SJSA1 (cell line): ENCODE results near the gene RERE. TPM values are rescaled to one million over a fixed set of nuclear protein-coding genes. Genes with fewer than 3 reads are reported as not detected.

Experiments used
- DNase-seq, 2 experiments: peaks; one replicate each; pipeline ENCODE4 v3.0.0-alpha.2; 2015 to 2020; ENCODE audit warnings: low spot score in 2 of 2, low read depth in 1 of 2
- H3K27ac ChIP-seq: fragments of 250-450 bp; sonication (Bioruptor Pico); 2 replicates; pipeline ENCODE4 v1.5.1; 2020; ENCODE audit warnings: mild to moderate bottlenecking, moderate library complexity
- H3K27me3 ChIP-seq: fragments of 250-450 bp; sonication (Bioruptor Pico); replicated peaks from 2 replicates; pipeline ENCODE4 v1.5.1; 2020; ENCODE audit warnings: mild to moderate bottlenecking, moderate library complexity
- H3K36me3 ChIP-seq: fragments of 250-450 bp; sonication (Bioruptor Pico); 2 replicates; pipeline ENCODE4 v1.5.1; 2020; ENCODE audit warnings: mild to moderate bottlenecking
- H3K4me1 ChIP-seq: fragments of 250-450 bp; sonication (Bioruptor Pico); replicated peaks from 2 replicates; pipeline ENCODE4 v1.6.1; 2021; ENCODE audit warnings: mild to moderate bottlenecking
- H3K4me3 ChIP-seq: fragments of 250-450 bp; sonication (Bioruptor Pico); 2 replicates; pipeline ENCODE4 v1.5.1; 2020; ENCODE audit warnings: mild to moderate bottlenecking
- H3K9me3 ChIP-seq: fragments of 250-450 bp; sonication (Bioruptor Pico); replicated peaks from 2 replicates; pipeline ENCODE4 v1.5.1; 2020; ENCODE audit warnings: mild to moderate bottlenecking
- total RNA-seq: library from RNA; depleted of rRNA; stranded (reverse); fragments of >200 nt; shearing (Covaris generic); gene quantifications from 2 replicates; pipeline ENCODE4 v1.2.3, GENCODE V29; 2014

Gene RERE
- total RNA-seq, 1 experiment from 2014 or later = 15.7 TPM

DNA sequence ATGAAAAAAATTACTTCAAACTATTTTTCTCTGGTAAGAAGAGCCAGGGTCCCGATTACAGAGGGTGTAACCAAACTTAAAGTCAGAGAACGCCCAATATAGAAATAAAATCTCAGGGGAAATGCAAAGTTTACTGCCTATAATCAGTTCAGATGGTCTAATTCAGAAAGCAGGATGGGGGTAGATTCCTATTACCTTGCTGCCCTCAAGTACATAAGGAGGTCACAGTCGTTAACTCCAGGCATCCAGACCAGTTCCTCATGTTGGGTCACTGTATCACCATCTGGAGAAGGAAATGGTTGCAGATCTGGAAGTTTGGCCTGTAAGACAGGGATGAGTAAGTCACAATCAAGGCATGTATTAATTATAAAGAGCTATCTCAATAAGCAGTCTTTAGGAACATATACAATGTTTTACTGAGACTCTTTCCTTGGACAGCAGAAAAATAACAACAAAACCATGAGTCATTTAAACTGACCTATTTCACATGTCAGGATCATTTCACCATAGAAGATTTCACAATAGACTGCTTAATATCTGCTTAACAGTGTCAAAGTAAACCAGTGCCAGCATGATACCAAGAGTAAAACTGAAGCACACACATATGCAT is 320.1 kb downstream of the RERE start:
- DNase-seq = no peak
- Histone ChIP-seq H3K27me3 (no peaks in the 10 kb centered on the region), H3K9me3 (no peaks in the 10 kb centered on the region), H3K27ac (no peak overlapping the region), H3K4me3 (no peak overlapping the region), H3K36me3 (peaks cover 20% of the 10 kb centered on the region), H3K4me1 (peaks cover 30% of the 10 kb centered on the region)

- DNase-seq = no peak
- no peak overlapping the region for H3K27ac ChIP-seq
- H3K9me3 ChIP-seq = no peaks in the 10 kb centered on the region
- H3K27me3 ChIP-seq = no peaks in the 10 kb centered on the region
- no peak overlapping the region for H3K4me3 ChIP-seq
- peaks cover 30% of the 10 kb centered on the region for H3K4me1 ChIP-seq
- H3K36me3 ChIP-seq = peaks cover 20% of the 10 kb centered on the region
These were observed 321.0 kb downstream of the RERE start for GRCh38 chr1:8496473-8496872.

GRCh38 chr1:8495928-8496401 is 321.5 kb downstream of the RERE start:
- DNase-seq = no peak
- peaks cover 20% of the 10 kb centered on the region for H3K36me3 ChIP-seq

GRCh38 chr1:8494681-8495080 is 322.8 kb downstream of the RERE start:
- no peaks in the 10 kb centered on the region for H3K9me3 ChIP-seq
- H3K4me3 ChIP-seq = no peak overlapping the region
- peaks cover 30% of the 10 kb centered on the region for H3K4me1 ChIP-seq
- peaks cover 20% of the 10 kb centered on the region for H3K36me3 ChIP-seq
- H3K27ac ChIP-seq = no peak overlapping the region; the same call in 1 of the 2 replicates
- H3K27me3 ChIP-seq = no peaks in the 10 kb centered on the region
- DNase-seq = no peak

More at GRCh38 chr1:8495928-8496401, 321.5 kb downstream of the RERE start:
- H3K27me3 ChIP-seq = no peaks in the 10 kb centered on the region
- peaks cover 30% of the 10 kb centered on the region for H3K4me1 ChIP-seq
- H3K4me3 ChIP-seq = no peak overlapping the region
- H3K27ac ChIP-seq = no peak overlapping the region
- H3K9me3 ChIP-seq = no peaks in the 10 kb centered on the region

- Histone ChIP-seq H3K27me3 (no peaks in the 10 kb centered on the region), H3K4me3 (no peak overlapping the region), H3K36me3 (peaks cover 20% of the 10 kb centered on the region), H3K9me3 (no peaks in the 10 kb centered on the region), H3K27ac (peak overlapping the region; percentile 51), H3K4me1 (peaks cover 30% of the 10 kb centered on the region)
- peak in 1 of 2 experiments; percentile 43 for DNase-seq
These were observed 323.4 kb downstream of the RERE start for GRCh38 chr1:8493916-8494540.

DNA sequence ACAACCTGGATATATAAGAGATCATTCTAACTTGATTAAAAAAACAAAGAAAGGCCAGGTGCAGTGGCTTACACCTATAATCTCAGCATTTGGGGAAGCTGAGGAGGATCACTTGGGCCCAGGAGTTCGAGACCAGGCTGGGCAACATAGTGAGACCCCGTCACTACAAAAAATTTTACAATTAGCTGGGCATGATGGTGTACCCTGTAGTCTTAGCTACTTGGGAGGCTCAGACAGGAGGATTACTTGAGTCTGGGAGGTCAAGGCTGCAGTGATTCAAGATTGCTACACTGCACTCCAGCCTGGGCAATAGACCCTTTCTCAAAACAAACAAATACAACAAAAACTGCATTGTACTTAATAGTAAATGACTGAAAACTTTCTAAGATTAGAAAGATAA is 330.2 kb downstream of the RERE start:
- no peaks in the 10 kb centered on the region for H3K9me3 ChIP-seq

GRCh38 chr1:8486047-8486446 is 331.4 kb downstream of the RERE start:
- Histone ChIP-seq H3K9me3 (no peaks in the 10 kb centered on the region), H3K27me3 (no peaks in the 10 kb centered on the region), H3K4me1 (no peaks in the 10 kb centered on the region; the same call in none of the 2 replicates), H3K27ac (no peak overlapping the region), H3K4me3 (no peak overlapping the region), H3K36me3 (no peaks in the 10 kb centered on the region)
- no peak for DNase-seq

More for the DNA sequence above, 330.2 kb downstream of the RERE start:
- no peak overlapping the region for H3K27ac ChIP-seq
- H3K4me3 ChIP-seq = no peak overlapping the region
- no peaks in the 10 kb centered on the region for H3K36me3 ChIP-seq
- no peaks in the 10 kb centered on the region for H3K27me3 ChIP-seq
- H3K4me1 ChIP-seq = no peaks in the 10 kb centered on the region; the same call in none of the 2 replicates
- no peak for DNase-seq

DNA sequence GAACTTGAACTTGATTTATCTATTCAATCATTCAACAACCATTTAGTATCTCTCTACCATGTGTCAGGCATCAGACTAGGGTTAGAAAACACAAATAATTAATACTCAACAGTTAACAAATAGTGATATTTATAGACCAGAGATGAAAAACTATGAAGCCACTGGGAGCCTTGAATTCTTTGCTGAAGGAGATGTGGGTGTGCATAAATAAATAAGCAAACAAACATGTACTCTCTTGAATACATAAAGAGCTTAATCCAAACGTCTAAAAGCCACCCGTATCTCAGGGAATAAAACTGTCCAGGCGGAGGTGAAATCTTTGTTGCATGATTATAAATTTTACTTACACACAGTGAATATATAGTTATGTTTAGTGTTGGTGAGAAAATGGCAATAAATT is 333.9 kb downstream of the RERE start:
- no peak for DNase-seq
- Histone ChIP-seq H3K27me3 (no peaks in the 10 kb centered on the region), H3K4me1 (no peaks in the 10 kb centered on the region; the same call in none of the 2 replicates), H3K4me3 (no peak overlapping the region), H3K27ac (no peak overlapping the region), H3K36me3 (no peaks in the 10 kb centered on the region), H3K9me3 (no peaks in the 10 kb centered on the region)

DNA sequence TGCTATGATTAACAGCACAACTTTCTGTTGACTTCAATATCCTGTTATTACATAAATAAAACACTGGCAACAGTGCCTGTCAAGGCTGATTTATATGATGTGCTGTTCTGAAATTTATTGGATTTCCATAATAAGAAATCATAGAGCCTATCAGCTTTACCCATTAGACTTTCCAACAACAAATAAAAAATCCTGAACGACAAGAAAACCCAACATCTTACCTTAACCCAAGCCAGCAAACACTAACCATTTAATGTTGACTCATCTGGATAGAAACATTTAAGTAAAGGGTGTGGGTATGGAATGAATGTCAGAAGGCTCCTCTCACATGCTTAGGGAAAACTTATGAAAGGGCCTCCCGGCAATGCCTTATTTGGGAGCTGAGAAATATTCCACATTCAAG is 334.5 kb downstream of the RERE start:
- H3K36me3 ChIP-seq = no peaks in the 10 kb centered on the region
- H3K9me3 ChIP-seq = no peaks in the 10 kb centered on the region
- no peaks in the 10 kb centered on the region; the same call in none of the 2 replicates for H3K4me1 ChIP-seq
- H3K4me3 ChIP-seq = no peak overlapping the region
- DNase-seq = no peak
- no peak overlapping the region for H3K27ac ChIP-seq
- H3K27me3 ChIP-seq = no peaks in the 10 kb centered on the region

DNA sequence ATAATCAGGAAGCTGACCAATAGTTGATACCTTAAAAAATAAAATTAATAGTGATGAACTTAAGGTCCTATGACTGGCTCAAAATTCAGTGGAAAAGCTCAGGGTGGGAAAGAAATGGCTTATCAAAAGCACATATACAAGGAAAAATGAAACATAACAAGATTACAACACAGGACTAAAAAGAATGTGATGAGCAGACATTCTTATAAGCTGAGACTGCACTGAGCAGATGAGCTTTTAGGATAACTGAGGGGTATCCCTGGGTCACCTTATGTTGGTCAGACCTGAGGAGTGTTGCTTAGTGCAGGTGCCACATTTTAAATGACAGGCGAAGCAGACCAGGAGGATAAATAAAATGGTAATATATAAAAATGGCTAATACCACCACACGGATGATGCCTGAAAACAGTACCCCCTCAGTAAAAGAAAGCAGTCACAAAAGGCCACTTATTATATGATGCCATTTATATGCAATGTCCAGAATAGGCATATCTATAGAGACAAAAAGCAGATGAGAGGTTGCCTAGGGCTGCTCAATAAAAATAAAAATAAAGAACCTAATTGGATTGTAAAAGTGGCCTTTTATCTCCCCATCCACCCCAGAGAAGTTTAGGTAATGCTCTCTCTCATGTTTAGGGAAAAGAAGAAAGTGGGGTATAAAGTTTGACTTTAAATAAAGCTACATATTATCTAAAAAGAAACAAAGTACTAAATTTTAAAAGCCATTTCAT is 335.6 kb downstream of the RERE start:
- H3K27me3 ChIP-seq = no peaks in the 10 kb centered on the region
- H3K4me3 ChIP-seq = no peak overlapping the region
- H3K4me1 ChIP-seq = no peaks in the 10 kb centered on the region; the same call in none of the 2 replicates
- no peaks in the 10 kb centered on the region for H3K9me3 ChIP-seq
- H3K36me3 ChIP-seq = no peaks in the 10 kb centered on the region
- no peak for DNase-seq
- H3K27ac ChIP-seq = no peak overlapping the region

- DNase-seq = no peak
- Histone ChIP-seq H3K36me3 (no peaks in the 10 kb centered on the region), H3K4me3 (no peak overlapping the region), H3K27me3 (no peaks in the 10 kb centered on the region), H3K4me1 (no peaks in the 10 kb centered on the region; the same call in none of the 2 replicates), H3K27ac (no peak overlapping the region), H3K9me3 (no peaks in the 10 kb centered on the region)
These were observed 338.9 kb downstream of the RERE start for GRCh38 chr1:8478566-8478965.

DNA sequence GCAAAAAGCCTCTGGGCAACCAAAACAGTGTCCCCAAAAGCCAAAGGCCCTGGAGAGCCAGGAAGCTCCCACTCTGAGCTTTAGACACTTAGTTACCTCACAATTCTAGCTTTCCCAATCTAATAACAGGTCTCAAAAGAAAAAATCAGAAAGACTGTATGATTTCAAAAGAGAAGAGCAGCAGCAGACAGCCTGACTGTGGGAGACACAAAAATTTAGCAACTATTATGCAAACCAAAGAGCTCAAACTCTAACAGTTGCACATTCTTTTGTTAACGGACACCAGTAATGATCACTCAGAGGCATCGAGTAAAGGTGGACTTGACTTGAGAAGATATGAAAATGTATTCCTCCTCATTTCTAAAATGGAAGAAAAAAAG is 339.5 kb downstream of the RERE start:
- Histone ChIP-seq H3K27ac (no peak overlapping the region), H3K4me1 (no peaks in the 10 kb centered on the region; the same call in 1 of the 2 replicates), H3K4me3 (no peak overlapping the region), H3K36me3 (no peaks in the 10 kb centered on the region), H3K27me3 (no peaks in the 10 kb centered on the region), H3K9me3 (no peaks in the 10 kb centered on the region)
- DNase-seq = no peak

GRCh38 chr1:8477166-8477982 is 340.1 kb downstream of the RERE start:
- no peak for DNase-seq
- Histone ChIP-seq H3K4me1 (no peaks in the 10 kb centered on the region), H3K27me3 (no peaks in the 10 kb centered on the region), H3K36me3 (no peaks in the 10 kb centered on the region), H3K27ac (no peak overlapping the region), H3K9me3 (no peaks in the 10 kb centered on the region), H3K4me3 (no peak overlapping the region)
